ENCODE measurements around the gene FSD1L.

- TF ChIP-seq CTCF (IDR thresholded peaks at IDR 0.05 in 8 of 11, conservative IDR thresholded peaks at IDR 0.05 in 3 of 11), result no peak
- TF ChIP-seq POLR2A (IDR thresholded peaks at IDR 0.05), result no peak
- TF ChIP-seq POLR2AphosphoS5 (IDR thresholded peaks at IDR 0.05), result no peak
Observed at GRCh38 chr9:105510024-105510423, 62.2 kb downstream of the FSD1L start.
